ENCODE measurements around the gene CDPF1.
"Not testable (repeated sequence)": the region's sequence is repeated elsewhere in the genome, so short reads cannot be mapped to it uniquely, and the experiment has no call there.

CDPF1 gene

GRCh38 chr22:46202897-46203600 is 47.0 kb downstream of the CDPF1 start:
- no peak overlapping the region for H3K4me3 ChIP-seq (ENCODE audit: low read depth, low read length)
- TF ChIP-seq CTCF (IDR thresholded peaks at IDR 0.05; ENCODE audit: borderline replicate concordance, insufficient read depth, low read depth, low read length), result no peak

- no peak for TF ChIP-seq CTCF (IDR thresholded peaks at IDR 0.05; ENCODE audit: borderline replicate concordance, insufficient read depth, low read depth, low read length)
- H3K4me3 ChIP-seq (ENCODE audit: low read depth, low read length), result no peak overlapping the region
Measured at GRCh38 chr22:46201059-46201757, 48.9 kb downstream of the CDPF1 start.

- not testable (repeated sequence) for H3K4me3 ChIP-seq (ENCODE audit: low read depth, low read length)
Measured at GRCh38 chr22:46198806-46199205, 51.3 kb downstream of the CDPF1 start.

- TF ChIP-seq CTCF (IDR thresholded peaks at IDR 0.05; ENCODE audit: borderline replicate concordance, insufficient read depth, low read depth, low read length), result no peak
- no peak overlapping the region for H3K4me3 ChIP-seq (ENCODE audit: low read depth, low read length)
Measured at GRCh38 chr22:46198274-46198673, 51.8 kb downstream of the CDPF1 start.

- H3K4me3 ChIP-seq (ENCODE audit: low read depth, low read length), result no peak overlapping the region
Measured at GRCh38 chr22:46196278-46196677, 53.8 kb downstream of the CDPF1 start.

GRCh38 chr22:46195487-46196165 is 54.5 kb downstream of the CDPF1 start:
- H3K4me3 ChIP-seq (ENCODE audit: low read depth, low read length), result no peak overlapping the region
- no peak for TF ChIP-seq CTCF (IDR thresholded peaks at IDR 0.05; ENCODE audit: borderline replicate concordance, insufficient read depth, low read depth, low read length)

More at GRCh38 chr22:46196278-46196677, 53.8 kb downstream of the CDPF1 start:
- no peak for TF ChIP-seq CTCF (IDR thresholded peaks at IDR 0.05; ENCODE audit: borderline replicate concordance, insufficient read depth, low read depth, low read length)

Measured in GM12875 (cell line).